Bone marrow (tissue), 2 donors: ENCODE measurements around the gene CLSTN2.
"Not testable (repeated sequence)": the region's sequence is repeated elsewhere in the genome, so short reads cannot be mapped to it uniquely, and the experiment has no call there.

ENCODE experiments used
- DNase-seq, 2 donors: peaks; one replicate each; lab custom pipeline; 2025; lab: John Stamatoyannopoulos, UW

The CLSTN2 gene

DNA sequence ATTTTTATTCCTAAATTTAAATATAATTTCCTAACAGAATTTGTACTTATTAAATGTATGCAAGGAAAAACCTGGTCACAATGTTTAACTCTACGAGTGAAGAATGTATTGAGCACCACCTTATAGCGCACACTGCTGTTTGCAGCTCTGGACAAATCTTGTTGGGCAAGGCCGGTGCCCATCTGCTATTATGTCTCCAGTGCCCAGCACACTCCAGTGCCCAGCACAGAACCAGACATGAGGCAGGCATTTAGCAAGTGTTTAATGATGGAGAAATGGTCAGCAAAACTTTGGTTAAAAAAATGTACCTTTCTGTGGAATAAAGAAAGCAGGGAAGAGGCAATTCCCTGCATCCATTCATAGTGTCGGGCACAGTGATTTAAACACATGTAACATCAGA lies 488.2 kb downstream of the CLSTN2 start:
- DNase-seq: no peak

DNA sequence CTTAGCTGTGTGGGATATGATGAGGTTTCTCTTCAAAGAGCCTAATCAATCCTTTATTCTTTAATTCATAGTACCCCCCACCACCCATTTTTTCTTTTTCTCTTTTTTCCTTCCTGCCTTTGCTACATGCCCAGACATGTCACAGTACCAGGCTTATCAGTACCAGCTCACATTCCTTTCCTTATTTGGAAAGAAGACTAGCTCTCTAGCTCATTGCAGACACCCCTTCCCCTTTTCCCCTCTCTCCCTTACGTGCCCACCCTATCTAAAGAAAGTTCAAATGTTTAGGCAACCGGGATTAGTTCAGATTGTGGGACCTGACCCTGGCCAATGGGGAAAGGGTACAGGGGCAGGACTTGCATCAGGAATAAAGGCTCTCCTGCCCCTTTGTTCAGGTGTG lies 488.6 kb downstream of the CLSTN2 start:
- not testable (repeated sequence) for DNase-seq

DNA sequence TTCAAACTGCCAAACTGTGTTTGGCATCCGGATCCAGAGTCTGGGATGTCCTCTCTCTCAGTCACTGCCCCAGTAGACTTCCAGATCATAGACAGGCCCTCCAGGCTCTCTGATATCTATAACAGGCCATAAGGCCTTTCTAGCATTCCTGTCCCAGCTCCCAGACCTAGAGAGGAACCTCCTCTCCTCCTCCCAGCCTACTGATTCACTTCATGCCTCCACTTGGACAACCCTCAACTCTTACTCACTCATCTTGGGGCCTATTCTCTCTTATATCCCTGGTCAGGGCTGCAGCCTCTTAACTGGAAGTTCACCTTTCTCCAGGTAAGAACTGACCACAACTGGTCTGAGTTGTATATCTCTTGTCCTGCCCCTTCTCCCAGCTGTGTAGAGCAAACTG lies 489.2 kb downstream of the CLSTN2 start:
- no peak for DNase-seq

- no peak for DNase-seq
Measured at GRCh38 chr3:140424726-140425125, 489.7 kb downstream of the CLSTN2 start.

DNA sequence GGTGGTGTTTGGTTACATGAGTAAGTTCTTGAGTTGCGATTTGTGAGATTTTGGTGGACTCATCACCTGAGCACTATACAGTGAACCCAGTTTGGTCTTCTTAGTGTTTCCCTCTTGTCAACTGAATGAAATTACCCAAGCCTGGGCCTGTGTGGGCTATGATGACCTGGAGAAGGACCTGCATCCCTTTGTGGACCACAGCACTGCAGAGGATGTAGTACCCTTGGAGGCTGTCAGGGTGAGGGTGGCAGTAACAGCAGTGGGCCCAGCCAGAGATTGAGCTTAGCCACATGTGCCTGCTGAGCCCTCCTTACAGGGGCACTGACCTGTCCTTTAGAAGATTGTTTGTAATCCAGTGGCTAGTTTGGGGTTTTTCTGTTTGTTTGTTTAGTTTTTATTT lies 492.8 kb downstream of the CLSTN2 start:
- no peak for DNase-seq

GRCh38 chr3:140428380-140428779 lies 493.4 kb downstream of the CLSTN2 start:
- no peak for DNase-seq

DNA sequence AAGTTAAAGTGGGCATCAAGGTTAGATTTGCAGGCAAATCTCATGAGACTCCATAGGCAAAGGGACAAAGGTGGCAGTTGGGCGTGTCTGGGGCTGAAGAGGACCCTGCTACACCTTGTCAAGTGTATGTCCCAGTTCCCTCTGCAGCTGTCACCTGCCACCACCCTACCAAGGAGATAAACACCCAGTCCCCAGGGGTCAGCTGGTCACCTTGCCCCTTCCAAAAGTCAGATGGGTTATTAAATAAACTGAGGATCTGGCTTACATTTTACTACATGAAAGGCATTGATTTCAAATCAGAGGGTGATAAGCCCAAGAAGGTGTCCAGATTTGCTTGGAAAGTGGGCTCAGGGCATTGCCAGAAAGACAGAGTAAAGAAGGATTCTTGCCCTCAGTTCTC lies 494.8 kb downstream of the CLSTN2 start:
- DNase-seq: no peak

GRCh38 chr3:140430494-140430893 lies 495.5 kb downstream of the CLSTN2 start:
- DNase-seq: no peak

DNA sequence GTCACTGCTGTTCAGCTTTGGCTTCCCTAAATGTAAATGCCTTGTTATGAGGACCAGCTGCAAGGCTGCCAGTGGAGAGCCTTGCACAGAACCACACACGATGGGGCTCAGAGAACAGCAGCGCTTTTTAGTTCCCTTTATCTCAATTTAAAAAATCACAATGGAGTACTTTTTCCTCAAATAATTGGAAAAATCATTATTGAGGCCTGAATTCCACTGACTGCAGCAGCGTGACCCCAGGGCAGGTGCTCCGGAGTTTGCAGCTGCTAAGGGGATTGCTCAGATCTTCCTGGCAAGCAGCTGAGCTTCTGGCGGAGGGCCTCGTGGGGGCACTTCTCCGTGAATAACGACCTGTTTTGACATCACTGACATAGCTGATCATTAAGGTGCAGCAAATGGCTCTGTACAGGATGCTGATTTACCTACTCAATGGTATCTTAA lies 497.3 kb downstream of the CLSTN2 start:
- DNase-seq: no peak

DNA sequence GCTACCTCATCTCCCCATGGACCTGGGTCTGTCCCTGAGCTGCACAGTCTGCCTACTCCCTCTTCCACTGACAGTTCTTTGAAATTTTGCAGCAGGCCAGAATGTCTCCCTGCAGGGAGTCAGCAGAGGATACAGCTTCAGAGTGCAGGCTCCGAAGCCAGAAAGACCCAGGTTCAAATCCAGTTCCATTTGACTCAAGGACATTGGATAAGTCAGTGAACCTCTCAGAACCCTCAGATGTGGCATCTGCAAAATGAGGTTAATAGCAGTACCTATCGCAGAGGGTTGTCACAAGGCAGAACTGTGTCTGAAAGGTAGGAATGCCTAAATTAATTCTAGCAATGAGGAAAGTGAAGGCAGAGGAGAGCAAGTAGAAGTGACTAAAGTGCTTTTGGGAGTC lies 498.4 kb downstream of the CLSTN2 start:
- DNase-seq: no peak

- no peak for DNase-seq
Measured at GRCh38 chr3:140434261-140434905, 499.4 kb downstream of the CLSTN2 start.

DNA sequence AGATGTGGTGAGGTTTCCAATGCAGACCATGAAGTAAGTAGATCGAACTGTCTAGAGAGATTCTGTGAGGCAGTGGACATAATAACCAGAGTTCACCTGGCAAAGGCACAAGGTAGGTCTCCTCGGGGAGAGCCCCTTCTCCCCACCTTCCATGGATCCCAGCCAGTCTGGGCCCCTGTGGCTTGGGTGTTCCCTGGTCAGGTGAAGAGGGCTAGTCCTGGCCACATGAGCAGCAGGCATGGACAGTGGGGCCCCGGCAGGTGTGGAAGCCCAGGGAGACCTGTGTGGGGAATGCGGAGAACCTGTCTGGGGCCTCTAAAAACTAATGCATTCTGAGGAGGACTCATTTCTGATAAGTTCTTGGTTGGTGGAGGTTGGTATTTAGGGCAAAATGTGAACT lies 501.4 kb downstream of the CLSTN2 start:
- DNase-seq: no peak

DNA sequence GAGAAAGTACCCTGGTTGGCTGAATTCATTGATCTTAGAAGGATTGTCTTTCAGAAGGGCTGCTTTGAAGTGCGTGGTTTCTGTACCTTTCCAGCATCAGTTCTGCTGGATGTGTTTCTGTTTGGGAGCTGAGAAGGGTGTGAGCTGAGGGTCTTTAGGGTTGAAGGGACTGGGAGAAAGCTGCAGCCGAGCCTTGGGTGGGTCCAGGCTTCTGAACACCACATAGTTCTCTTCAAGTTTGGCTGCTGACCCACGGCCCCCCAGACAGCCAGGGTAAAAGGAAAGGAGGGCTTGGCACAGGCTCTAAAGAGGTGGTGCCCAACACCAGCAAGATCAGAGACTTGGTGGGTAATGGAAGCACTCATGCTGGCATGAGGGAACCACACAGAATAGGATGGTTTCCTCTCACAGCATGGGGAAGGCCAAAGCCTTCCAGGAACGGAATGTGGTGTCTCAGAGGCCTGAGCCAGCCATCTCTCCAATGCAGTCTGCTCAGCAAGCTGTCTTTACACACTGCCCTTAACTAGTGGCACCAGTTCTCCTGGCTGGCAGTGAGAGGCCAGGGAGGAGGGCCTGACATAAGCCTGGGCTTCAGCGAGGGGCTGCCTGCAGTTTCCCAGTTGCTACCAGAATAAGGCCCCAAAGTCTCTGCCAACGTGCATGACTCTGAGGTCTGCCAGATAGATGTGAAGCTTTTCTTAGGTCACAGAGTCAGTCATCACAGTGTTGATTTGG lies 503.9 kb downstream of the CLSTN2 start:
- no peak for DNase-seq

DNA sequence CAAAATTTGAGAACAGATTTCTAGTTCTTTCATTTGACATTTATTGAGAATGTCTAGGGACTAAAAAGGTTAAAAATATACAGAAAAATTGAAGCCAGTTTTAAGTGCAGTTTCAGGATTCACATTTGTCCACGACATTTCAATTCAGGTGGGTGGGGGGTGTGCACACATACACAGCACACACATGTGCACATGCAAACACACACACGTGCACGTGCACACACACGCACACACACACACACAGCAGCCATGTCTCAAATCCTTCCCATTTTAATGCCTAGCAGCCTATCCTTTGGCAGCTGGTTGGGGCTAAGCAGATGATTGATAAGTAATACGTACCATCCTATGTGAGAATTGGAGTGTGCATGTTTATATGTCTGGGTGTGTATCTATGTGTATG lies 504.5 kb downstream of the CLSTN2 start:
- DNase-seq: no peak

GRCh38 chr3:140440446-140440845 lies 505.5 kb downstream of the CLSTN2 start:
- DNase-seq: no peak

GRCh38 chr3:140441006-140441405 lies 506.0 kb downstream of the CLSTN2 start:
- no peak for DNase-seq

GRCh38 chr3:140442621-140443020 lies 507.6 kb downstream of the CLSTN2 start:
- no peak for DNase-seq

GRCh38 chr3:140443073-140443472 lies 508.1 kb downstream of the CLSTN2 start:
- DNase-seq: no peak

GRCh38 chr3:140443806-140444205 lies 508.8 kb downstream of the CLSTN2 start:
- no peak for DNase-seq

- no peak for DNase-seq
Measured at GRCh38 chr3:140446734-140447133, 511.7 kb downstream of the CLSTN2 start.

DNA sequence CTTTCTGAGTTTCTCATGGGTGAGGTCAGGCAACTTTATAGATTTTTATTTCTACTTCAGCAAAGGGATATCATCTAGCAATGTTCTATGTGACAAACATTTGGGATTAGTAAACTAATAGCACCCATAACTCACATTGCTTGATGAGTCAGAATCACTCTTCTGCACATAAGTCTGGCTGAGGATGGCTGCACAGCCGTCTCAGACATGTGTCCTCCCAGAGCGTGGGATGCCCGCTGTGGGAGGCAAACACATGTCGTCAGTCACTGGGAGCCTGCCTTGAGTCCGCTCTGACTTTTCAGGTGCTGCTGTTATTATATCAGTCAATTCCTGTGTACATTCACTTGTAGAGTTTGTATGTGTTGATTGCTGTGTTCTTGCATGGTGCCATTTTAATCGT lies 512.2 kb downstream of the CLSTN2 start:
- no peak for DNase-seq

GRCh38 chr3:140448001-140448400 lies 513.0 kb downstream of the CLSTN2 start:
- DNase-seq: no peak

- no peak for DNase-seq
Measured at GRCh38 chr3:140449413-140450256, 514.6 kb downstream of the CLSTN2 start.
